AG04450 (cell line): ENCODE measurements around the gene FOS. TPM values are rescaled to one million over a fixed set of nuclear protein-coding genes. Genes with fewer than 3 reads are reported as not detected.

Source experiments
- CTCF ChIA-PET: fragments of 300-600, 350-600 bp; formaldehyde crosslinking; extraction: SDS; loops from one replicate; lab custom pipeline; 2022; ENCODE audit warnings: antibody characterized with exemption, inconsistent platforms; lab: Charles Lee
- POLR2A ChIA-PET: fragments of 350-600 bp; formaldehyde crosslinking; extraction: SDS; loops from one replicate; lab custom pipeline; 2021; ENCODE audit warnings: antibody characterized with exemption, inconsistent platforms; lab: Yijun Ruan, JAX
- DNase-seq: peaks from one replicate; pipeline ENCODE4 v3.0.0-alpha.2; 2011; ENCODE audit warnings: low read depth, low spot score
- H3K27ac ChIP-seq: one replicate; pipeline ENCODE4 v1.5.1; 2012; ENCODE audit warnings: low read depth, low read length, control low read depth
- H3K27me3 ChIP-seq: one replicate; pipeline ENCODE4 v1.6.0; 2012; ENCODE audit warnings: low read length; ENCODE audit not compliant: control insufficient read depth, insufficient read depth
- H3K4me3 ChIP-seq: 2 replicates; pipeline ENCODE4 v1.5.1; 2011; ENCODE audit warnings: mild to moderate bottlenecking, low read depth, low read length, control low read depth
- H3K9me3 ChIP-seq: 2 replicates; pipeline ENCODE4 v1.5.1; 2012; ENCODE audit warnings: low read length; ENCODE audit not compliant: control insufficient read depth, insufficient read depth
- polyA plus RNA-seq: library from polyadenylated mRNA; depleted of rRNA; stranded (reverse); fragments of >200 nt; gene quantifications from 2 replicates; pipeline ENCODE4 v1.2.3, GENCODE V29; 2011
- TF ChIP-seq, protein P1 (sequence below): IDR thresholded peaks from 2 replicates; pipeline ENCODE4 v1.5.1; 2011; ENCODE audit warnings: low read depth, low read length, control low read depth, inconsistent platforms

Gene FOS
- polyA plus RNA-seq, 1 experiment = 30.6 TPM

- no peak overlapping the region for H3K4me3 ChIP-seq
- ChIA-PET POLR2A (interaction anchor here (0.6 kb wide), 1 partner anchor 60 kb away, joined by 5 read pairs; no protein-coding TSS in a partner anchor), CTCF (no interaction called here)
- peaks cover 3% of the 10 kb centered on the region; the same call in 1 of the 2 replicates for H3K9me3 ChIP-seq
- H3K27me3 ChIP-seq = no peaks in the 10 kb centered on the region
- H3K27ac ChIP-seq = no peak overlapping the region
- TF ChIP-seq, protein P1, sequence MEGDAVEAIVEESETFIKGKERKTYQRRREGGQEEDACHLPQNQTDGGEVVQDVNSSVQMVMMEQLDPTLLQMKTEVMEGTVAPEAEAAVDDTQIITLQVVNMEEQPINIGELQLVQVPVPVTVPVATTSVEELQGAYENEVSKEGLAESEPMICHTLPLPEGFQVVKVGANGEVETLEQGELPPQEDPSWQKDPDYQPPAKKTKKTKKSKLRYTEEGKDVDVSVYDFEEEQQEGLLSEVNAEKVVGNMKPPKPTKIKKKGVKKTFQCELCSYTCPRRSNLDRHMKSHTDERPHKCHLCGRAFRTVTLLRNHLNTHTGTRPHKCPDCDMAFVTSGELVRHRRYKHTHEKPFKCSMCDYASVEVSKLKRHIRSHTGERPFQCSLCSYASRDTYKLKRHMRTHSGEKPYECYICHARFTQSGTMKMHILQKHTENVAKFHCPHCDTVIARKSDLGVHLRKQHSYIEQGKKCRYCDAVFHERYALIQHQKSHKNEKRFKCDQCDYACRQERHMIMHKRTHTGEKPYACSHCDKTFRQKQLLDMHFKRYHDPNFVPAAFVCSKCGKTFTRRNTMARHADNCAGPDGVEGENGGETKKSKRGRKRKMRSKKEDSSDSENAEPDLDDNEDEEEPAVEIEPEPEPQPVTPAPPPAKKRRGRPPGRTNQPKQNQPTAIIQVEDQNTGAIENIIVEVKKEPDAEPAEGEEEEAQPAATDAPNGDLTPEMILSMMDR = no peak
- DNase-seq = no peak
These were observed 41.7 kb upstream of the FOS start for GRCh38 chr14:75236901-75237419.

DNA sequence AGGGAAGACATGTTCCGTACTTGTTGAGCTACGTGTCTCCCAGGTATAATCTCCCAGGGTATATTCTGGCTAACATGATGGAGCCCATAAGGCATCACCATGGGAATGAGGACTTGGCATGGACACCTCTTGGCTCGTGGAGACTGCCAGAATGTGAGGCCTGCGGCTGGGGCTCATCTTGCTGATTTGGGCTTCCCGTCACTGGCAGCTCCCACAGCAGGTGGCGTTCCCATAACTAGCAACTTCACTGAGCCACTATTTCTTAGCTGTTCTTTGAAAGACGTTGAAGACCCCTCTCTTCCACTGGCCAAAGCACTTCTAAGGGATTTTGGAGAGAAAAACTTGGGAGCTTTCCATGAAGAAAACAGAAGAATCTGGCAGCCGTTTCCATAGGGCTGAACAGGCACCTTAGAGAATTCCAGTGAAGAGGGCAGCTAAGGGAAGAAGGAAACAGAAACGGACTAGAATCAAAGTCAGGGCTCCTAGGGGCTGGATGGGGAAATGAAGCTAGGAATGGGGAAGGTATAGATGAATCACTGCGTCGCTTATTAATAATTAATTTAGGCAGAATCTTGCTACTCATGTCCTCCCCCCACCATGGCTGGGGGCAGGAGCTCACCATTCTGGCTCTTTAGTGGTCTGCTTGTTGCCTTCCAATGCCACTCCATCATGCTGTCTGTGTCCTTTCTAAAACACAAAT is 39.7 kb upstream of the FOS start:
- TF ChIP-seq, protein P1 = no peak
- POLR2A ChIA-PET = interaction anchor here (0.5 kb wide), 1 partner anchor 16 kb away, joined by 3 read pairs; no protein-coding TSS in a partner anchor
- no peak overlapping the region for H3K4me3 ChIP-seq
- CTCF ChIA-PET = interaction anchor here (0.6 to 1.2 kb wide), 4 partner anchors 9 to 323 kb away, joined by 3 to 6 read pairs (median 4); no protein-coding TSS in a partner anchor
- no peaks in the 10 kb centered on the region for H3K27me3 ChIP-seq
- no peak for DNase-seq
- H3K9me3 ChIP-seq = no peaks in the 10 kb centered on the region
- no peak overlapping the region for H3K27ac ChIP-seq

DNA sequence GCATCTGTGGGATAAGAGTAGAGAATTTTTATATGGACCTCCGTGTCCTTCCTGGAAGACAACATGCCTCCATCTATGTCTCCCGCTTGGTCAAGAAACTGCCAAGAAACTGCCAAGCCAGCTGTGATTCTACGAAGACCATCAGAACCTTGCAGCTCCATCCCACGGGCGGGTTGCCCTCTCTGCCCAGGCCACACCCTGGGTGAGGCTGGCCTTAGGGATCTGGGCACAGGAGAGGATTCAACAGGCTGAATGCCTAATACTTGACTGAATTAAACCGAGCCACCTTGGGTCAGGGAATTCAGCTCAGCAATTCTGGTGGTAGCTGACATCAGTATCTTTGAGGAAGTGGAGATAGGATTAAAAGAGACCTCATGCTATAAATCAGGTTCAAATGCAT is 37.8 kb upstream of the FOS start:
- DNase-seq = no peak
- ChIA-PET CTCF (no interaction called here), POLR2A (no interaction called here)
- Histone ChIP-seq H3K27me3 (no peaks in the 10 kb centered on the region), H3K4me3 (no peak overlapping the region), H3K27ac (no peak overlapping the region), H3K9me3 (no peaks in the 10 kb centered on the region)
- TF ChIP-seq, protein P1 = no peak

GRCh38 chr14:75242546-75243273 is 35.9 kb upstream of the FOS start:
- Histone ChIP-seq H3K27me3 (peaks cover 9% of the 10 kb centered on the region), H3K4me3 (no peak overlapping the region), H3K27ac (peak overlapping the region; percentile 65), H3K9me3 (no peaks in the 10 kb centered on the region)
- TF ChIP-seq, protein P1 = no peak
- ChIA-PET CTCF (no interaction called here), POLR2A (no interaction called here)
- DNase-seq = peak; percentile 69
